Right forelimb (tissue), 1 donor: ENCODE measurements around the gene LCN12.
A peak's percentile ranks its signal among the peaks of the same experiment; 100 is the strongest.

Experiments
- DNase-seq: peaks from one replicate; pipeline ENCODE4 v3.0.0-alpha.2; 2018

Gene LCN12

DNA sequence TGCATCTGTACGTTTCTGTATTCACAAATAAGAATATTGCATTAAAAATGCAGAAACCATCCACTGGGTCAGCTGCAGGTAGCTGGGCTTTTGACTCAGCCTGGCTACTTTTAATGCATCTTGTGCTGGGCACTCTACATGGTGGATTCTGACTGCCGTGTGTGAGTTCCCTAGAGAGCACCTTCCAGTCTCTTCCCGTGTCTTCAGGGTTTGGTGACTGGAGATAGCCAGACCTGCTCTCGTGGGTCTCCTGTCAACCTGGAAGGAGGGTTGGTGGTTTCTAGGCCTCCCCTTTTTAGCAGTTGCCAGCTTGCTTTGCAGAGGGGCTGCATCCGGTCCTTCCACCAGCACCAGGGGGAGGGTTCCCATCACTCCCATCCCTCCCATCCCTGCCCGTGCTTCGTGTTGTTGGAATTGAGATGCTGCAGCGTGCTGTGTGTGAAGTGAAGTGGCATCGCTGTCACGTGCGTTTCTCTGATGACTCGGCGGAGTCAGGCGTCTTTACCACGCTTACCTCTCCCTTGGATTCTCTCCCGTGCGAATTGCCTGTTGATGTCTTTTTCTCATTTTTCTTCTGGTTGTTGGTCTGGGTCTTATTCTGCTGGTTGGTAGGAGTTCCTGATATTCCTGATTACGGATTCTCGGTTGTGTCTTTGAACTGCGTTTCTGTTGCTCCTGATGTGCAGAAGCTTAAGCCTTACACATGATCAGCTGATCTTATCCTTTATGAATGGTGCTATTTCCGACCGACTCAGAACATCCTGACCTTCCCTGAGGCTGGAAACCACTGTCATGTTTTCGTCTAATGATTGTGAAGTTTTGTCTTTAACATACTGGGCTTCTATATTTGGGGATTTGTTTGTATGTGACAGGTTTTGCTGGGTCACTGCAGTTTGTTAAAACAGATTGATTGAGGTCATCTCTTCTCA is 24.5 kb upstream of the LCN12 start:
- no peak for DNase-seq

DNA sequence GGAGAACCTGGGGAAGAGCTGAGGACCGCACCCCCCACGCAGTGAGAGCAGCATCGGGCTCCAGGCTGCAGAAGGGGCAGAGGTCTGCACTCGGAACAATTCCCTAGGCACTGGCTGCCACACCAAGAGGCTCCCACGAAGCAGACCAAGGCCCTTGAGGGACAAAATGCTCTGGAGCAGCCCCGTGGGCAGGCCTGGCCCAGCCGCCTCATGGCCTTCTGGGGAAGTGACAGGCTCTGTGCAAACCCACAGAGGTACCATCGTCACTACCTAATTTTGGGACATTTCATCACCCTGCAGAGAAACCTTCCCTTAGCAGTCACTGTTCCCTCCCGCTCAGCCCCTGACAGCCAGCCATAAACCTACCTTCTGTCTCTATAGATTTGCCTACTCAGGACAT is 23.5 kb upstream of the LCN12 start:
- no peak for DNase-seq

DNA sequence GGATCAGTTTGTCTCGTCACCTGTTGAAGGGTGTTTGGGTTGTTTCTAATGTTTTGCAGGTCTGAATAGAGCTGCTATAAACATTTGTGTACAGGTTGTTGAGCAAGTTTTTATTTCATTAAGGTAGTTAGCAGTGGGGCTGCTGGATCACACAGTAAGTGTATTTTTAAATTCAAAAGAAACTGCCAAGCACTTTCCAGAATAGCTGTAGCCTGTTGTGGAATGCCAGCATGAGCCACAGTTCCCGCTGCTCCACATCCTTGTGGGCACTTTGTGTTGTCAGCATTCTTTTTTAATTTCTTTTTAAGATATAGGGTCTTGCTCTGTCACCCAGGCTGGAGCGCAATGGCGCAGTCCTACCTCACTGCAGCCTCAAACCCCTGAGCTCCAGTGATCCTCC is 22.1 kb upstream of the LCN12 start:
- no peak for DNase-seq

DNA sequence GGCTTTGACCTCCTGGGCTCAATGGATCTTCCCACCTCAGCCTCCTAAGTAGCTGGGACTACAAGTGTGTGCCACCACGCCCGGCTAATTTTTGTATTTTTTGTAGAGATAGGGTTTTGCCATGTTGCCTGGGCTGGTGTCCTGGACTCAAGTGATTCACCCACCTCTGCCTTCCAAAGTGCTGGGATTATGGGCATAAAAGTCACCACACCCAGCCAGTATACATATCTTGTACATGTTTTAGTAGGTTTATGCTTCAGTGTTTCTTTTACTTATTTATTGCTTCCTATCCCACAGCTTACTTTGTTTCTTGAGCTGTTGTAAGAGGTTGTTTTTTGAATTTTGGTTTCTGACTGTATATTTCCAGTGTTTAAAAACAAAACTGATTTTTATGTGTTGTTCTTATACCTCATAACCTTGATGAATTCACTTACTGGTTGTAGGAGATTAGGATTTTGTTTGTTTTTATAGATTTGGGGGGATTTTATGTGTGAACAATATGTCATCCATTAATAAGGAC is 20.4 kb upstream of the LCN12 start:
- no peak for DNase-seq

DNA sequence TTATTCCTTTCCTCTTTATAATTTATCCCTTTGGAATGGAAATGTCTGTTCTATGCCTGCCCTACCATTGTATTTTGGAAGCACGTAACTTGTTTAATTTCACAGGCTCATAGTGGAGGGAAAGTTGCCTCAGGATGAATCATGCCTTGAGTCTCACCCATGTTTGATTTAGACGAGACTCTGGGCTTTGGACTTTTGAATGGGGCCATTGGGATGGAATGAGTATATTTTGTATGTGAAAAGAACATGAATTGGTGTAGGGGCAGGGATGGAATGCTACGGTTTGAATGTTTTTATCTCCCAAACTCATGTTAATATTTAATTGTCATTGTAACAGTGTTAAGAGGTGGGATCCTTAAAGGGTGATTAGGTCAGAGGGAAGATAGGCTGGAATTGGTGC is 17.8 kb upstream of the LCN12 start:
- DNase-seq: no peak

DNA sequence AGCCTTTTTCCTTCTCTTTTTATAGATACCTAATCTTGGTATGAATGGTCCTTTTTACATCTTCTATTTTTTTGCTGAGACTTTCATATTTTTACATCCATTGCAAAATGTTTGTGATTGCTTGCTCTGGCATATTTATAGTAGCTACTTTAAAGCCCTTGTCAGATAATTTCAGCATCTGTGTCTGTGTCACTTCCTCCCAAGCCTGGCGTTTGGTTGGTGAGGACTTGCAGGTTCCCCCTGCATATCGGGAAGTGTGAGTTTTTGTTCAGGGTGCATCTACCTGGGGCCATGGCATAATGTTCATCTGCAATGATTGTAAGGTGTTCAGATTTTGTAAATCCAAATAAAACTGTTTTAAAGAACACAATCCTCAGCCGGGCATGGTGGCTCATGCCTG is 16.4 kb upstream of the LCN12 start:
- DNase-seq: no peak

DNA sequence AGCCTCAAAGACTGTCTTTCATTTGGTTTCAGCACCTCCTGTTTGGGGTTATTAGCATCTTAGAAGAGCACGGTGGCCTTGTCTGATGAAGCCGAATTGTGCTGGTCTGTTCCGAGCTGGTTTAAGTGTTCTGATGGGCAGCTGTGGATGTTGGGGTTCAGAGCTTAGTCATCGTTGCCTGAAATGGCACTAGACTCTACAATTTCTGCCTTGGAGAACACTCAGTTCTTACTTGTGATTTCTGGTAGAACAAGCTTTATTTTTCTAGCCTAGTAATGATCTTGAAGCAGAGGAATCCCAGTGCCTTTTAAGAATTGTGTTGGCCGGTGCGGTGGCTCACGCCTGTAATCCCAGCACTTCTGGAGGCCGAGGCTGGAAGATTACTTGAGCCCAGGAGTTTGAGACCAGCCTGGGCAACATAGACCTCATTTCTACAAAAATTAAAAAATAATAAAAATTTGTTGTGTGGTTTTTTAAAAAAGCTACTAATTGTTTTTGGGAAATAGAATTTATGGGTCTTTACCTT is 15.4 kb upstream of the LCN12 start:
- DNase-seq: peak; percentile 19

DNA sequence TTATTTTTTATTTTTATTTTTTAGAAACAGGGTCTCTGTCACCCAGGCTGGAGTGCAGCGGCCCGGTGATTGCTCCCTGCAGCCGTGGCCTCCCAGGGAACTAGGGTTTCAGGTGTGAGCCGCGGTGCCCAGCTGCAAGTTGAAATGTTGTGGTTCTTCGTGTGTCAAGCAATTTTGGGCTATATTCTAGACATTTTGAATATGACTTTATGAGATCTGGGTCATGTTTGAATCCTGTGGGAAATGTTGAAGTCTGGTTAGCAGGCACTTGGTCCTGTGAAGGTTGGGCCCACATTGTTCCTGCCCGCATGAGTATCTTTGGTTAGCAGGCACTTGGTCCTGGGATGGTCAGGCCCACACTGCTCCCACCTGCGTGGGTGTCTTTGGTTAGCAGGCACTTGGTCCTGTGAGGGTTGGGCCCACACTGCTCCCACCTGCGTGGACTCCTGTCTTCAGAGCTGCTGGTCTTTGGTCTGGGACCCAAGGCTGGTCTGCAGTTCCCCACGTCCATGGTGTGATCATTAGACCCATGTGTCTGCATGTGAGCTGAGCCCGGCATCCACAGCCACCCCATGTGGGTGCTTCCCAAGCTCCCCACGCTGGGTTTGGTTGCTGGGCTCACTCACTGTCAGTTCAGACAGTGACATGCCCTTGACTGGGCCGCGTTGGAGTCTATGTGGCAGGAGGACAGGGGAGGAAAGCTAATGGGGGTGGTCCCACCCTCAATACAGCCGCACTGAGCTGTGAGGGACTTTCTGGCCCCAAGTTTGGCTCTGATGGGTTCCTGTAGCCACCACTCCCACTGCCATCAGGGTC is 14.7 kb upstream of the LCN12 start:
- DNase-seq: peak; percentile 38

DNA sequence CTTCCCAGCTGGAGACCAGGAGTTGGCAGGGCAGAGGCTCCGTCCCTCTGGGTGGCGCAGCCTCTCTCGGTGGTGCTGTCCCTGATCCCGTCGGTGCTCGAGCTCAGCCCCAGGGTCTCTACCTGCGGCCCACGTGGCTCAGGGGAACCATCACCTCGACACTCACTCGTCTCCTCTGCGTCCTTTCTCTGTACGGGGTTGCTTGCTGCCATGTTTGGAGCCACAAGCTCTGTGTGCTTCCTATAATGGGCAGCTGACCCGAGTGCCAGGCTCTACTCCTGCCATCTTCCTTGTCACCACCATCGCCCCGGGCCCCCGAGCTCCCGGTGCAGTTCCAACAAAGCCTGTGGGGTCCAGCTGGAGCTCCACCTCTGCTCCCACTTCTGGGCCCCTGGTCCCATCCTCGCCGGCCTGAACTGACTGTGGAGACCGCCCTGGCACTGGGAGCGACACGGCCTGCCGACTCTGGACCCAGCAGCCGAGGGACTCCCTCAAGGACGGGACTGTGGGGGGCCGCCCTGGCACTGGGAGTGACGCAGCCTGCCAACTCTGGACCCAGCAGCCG is 12.6 kb upstream of the LCN12 start:
- no peak for DNase-seq

DNA sequence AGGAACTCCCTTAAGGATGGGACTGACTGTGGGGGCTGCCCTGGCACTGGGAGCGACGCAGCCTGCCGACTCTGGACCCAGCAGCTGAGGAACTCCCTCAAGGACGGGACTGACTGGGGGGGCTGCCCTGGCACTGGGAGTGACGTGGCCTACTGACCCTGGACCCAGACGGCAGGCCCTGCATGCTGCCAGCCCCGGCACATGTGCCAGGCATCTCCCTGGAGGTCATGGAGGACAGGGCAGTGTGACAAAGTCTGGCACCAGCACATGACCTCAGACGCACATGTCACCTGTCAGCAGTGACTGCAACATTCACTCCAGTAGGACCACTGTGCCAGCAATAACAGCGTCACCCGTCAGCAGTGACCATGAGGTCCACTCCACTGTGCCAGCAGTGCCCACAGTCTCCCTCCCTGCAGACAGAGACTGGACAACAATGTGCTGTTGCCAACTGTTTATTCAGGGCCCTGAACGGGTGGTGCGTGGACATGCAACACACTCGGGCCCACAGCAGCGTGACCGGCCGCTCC is 12.0 kb upstream of the LCN12 start:
- DNase-seq: no peak

DNA sequence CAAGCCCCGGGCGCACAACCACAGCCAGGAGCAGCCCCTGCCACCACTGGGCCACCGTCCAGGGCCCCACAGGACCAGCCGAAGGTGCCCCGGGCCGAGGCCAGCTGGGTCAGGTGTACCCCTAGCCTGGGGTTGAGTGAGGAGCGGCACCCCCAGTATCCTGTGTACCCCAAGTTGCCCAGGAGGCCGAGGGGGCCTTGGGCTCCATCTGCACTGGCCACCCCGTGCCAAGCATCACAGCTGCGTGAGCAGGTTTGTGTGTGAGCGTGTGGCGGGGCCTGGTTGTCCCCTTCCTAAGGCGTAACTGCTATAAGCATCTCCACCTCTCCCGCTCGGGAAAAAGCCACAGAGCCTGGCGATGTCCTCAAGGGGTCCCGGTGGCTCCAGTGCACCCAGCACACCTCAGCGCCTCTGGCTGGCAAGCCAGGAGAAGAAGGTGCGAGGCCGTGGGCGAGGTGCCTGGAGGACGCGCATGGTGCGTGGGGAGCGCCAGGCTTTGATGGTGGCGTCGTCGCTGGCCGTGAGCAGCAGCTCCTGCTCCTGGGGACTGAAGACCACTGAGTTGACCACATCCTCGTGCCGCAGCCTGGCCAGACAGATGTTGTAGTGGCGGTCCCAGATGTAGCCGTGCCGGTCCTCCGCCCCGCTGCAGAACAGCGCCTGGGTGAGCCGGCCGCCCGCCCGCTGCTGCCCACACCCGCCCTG is 11.4 kb upstream of the LCN12 start:
- no peak for DNase-seq

DNA sequence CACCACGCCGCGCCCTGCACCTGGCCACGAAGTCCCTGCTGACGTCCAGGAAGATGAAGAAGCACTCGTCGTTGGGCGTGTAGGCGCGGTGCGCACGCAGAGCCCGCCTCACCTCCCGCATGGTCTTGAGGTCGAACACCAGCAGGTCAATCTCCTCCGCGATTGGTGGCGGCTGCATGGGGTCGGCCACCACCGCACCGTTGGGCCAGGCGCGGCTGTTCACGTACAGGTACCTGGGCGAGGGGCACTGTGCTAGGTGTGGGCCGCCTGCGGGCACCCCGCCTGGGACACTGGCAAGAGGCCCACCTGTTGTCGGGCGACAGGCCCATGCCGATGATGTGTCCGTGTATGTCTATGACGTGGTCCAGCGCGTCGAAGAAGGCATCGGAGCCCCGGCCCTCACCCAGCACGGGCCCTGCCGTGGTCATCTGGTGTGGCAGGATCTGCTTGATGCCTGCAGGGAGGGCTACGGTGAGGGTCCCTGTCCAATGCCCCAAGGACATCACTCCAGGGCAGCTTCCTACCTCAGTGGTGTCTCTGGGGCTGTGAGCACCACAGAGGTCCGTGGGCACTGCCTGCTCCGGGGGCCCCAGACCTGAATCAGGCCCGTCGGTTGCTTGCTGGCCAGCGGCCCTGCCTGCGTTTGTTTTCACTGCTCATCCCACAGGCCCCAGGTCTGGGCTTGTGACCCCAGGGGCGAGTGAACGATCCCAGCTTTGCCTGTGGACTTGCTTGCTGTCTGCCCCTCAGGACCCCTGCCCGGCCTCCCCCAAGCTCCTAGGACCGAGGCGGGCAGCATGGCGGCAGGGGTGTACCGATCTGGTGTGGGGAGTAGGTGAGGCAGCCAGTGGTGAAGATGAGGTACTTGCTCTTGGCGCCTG is 10.6 kb upstream of the LCN12 start:
- DNase-seq: no peak

DNA sequence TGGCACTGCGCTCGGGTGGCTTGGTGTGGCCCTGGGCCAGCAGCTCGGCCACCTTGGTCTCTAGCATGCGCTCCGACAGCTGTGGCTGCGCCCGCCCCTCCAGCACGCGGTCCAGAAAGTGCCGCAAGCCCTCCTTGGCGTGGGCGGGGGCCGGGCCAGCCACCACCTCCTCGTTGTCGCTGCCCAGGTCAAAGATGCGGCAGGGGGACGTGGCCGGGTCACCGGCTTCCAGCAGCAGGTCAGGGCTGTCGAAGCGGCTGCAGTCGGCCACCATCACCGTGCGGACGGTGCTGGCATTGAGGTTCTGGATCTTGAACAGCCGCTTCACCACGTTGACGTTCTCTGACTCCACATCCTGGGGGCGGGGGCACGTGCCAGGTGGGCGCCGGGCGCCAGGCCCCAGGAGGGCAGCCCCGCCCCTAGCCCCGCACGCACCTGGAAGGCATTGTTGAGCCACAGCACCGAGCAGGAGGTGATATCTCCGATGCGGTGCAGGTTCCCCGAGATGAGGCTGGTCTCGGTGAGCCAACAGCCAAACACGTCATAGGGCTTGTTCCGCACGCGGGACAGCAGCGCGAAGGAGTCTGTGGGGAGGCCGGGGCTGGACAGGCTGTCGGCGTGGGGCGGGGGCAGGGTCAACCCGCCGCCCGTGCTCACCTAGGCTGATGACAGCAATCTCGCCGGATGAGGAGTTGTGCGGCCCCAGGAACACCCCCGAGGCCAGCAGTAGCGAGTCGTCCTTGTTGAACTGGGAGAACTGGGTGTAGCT is 9.8 kb upstream of the LCN12 start:
- no peak for DNase-seq

DNA sequence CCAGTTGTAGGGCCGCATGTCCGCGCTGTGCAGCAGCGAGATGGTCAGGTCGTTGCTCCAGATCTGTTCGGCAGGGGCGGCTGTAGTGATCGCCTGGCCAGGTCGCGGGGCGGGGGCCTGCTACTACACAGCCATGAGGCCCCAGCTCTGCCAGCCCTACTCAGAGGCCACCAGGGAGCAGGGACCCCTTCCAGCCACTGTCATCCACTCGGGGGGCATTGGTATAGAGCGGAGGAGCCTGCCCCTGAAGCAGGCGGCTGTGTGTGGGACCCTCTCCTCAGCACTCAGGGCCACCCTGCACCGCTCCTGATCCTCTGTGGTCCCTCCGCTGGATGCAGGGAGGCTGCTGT is 9.2 kb upstream of the LCN12 start:
- peak; percentile 41 for DNase-seq

DNA sequence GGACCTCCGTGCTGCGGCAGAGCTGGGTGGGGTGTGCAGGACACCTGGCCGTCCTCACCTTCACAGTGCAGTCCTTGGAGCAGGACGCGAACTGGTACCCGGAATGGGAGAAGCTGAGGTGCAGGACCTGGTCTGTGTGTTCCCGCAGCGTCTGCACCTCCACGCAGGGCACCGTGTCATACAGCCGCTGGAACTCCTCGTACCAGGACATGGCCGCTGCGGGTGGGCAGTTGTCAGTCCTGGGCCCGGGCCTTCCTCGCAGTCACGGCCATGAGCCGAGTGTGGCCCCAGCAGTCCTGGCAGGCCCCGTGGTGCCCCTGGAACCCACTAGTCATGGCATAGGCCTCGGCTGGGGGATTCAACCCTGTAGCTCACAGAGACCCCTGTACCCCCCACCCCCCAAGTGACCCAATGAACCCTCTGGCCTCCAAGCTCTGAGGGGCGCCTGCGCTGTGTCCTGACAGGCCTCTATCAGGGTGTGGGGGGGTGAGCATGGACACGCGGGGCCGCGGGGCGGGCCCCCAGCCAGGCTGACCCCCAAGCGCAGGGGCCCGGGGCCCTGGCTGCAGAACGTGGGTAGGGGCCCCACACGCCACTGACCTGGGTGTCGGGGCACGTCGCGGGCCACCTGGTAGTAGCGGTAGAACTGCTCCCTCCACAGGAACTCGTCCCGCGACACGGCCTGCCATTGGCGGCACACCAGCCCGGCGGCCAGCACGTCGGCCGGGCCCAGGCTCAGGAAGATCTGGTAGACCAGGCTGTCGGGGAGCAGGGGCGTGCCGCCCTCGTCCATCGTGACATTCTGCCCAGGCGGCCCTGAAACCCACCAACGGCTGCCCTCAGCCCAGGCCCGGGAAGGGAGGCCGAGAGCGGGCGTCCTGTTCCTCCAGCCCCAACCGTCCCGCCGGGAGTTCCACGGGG is 8.5 kb upstream of the LCN12 start:
- peak; percentile 64 for DNase-seq

DNA sequence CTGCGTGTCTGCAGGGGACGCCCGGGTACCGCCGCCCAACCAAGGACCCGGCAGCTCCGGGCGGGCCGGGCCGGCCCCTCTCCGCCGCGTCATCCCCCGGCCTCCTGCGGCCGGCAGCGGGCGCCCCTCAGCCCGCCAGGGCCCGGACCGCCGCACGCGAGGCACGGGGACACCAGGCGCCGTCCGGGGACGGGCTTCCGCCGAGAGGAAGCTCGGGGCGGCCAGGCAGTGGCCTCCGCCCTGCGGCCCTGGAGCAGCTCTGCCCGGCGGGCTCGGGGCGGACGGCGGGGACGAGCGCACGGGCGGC is 7.9 kb upstream of the LCN12 start:
- no peak for DNase-seq

DNA sequence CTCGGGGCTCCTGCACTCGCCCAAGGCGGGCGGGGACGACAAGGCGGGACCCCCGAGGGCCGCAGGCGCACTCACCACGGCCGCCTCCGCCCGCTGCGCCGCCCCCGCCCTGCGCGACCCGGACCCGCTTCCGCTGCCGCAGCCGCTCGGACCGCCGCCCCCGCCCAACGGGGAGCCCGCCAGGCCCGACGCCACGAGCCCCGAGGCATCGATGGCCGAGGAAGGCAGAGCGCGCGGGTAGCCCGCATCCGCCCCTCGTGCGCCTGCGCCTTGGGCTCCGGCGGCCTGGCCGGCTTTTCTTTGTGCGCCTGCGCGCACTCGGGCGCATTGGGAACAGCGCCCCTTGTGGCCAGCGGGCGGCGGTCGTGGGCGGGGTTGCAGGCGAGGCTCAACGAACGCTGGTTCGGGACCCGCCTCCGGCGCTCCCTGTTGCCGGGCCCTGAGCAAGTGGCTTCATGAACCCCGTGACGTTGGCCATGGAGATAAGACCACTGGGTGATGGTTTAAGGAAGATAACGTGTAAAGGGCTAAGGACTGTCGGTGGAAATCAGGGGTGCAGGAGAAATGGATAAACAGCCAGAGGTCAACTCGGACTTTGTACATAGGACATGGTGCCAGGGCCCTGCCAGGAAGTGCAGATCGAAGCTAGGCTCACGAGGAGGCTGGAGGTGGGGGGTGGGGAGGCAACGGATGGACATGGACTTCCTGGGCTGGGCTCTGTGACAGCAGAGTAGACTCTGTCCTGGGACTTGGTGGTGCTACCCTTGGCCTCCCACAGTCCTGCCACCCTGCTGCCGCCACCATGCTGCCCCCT is 7.3 kb upstream of the LCN12 start, which contains the start of the genes C8G and FBXW5:
Gene C8G (plus strand): TSS at position 725 of the 814 bp plus-strand sequence. CDS start 78 bp downstream, at position 803.
Gene FBXW5 (minus strand): TSS at position 220 of the 814 bp plus-strand sequence. CDS start 655 bp downstream, outside the sequence.
- peak; percentile 96 for DNase-seq
